IPS DF 6.9 (cell line): ENCODE measurements around the gene LZTS2.
A peak's percentile ranks its signal among the peaks of the same experiment; 100 is the strongest.

Source experiments
- DNase-seq: peaks from one replicate; pipeline ENCODE4 v3.0.0-alpha.2; 2013; ENCODE audit warnings: low read depth, low spot score
- H3K27ac ChIP-seq: one replicate; pipeline ENCODE4 v1.5.1; 2013; ENCODE audit warnings: low read length, control low read depth
- H3K27me3 ChIP-seq: 2 replicates; pipeline ENCODE4 v1.6.1; 2013; ENCODE audit warnings: mild to moderate bottlenecking, low read length; ENCODE audit not compliant: control insufficient read depth, insufficient read depth
- H3K36me3 ChIP-seq: 2 replicates; pipeline ENCODE4 v1.6.1; 2013; ENCODE audit warnings: low read length; ENCODE audit not compliant: control insufficient read depth, insufficient read depth
- H3K4me1 ChIP-seq: 2 replicates; pipeline ENCODE4 v1.6.1; 2013; ENCODE audit warnings: low read length; ENCODE audit not compliant: control insufficient read depth, insufficient read depth
- H3K4me3 ChIP-seq: 2 replicates; pipeline ENCODE4 v1.5.1; 2013; ENCODE audit warnings: mild to moderate bottlenecking, low read length
- H3K9me3 ChIP-seq: 2 replicates; pipeline ENCODE4 v1.6.1; 2013; ENCODE audit warnings: low read length, inconsistent platforms; ENCODE audit not compliant: control insufficient read depth, insufficient read depth
- WGBS: extraction: QIAGEN DNeasy Blood & Tissue Kit; methylation state at CpG from one replicate; pipeline ENCODE4 v1.1.7; 2013; ENCODE audit warnings: mixed read lengths, missing lambda C conversion rate; ENCODE audit not compliant: insufficient read length, insufficient coverage; 5-methylcytosine and 5-hydroxymethylcytosine counted together

Gene LZTS2

GRCh38 chr10:100997360-100998182 is 2.0 kb upstream of the LZTS2 start:
- WGBS: no CpG with 5 or more reads among the region's 66 CpGs
- Histone ChIP-seq H3K27ac (no peak overlapping the region), H3K36me3 (0 out of 2 replicates have a peak, but pooled peaks cover 4% of the 10 kb centered on the region), H3K9me3 (no peaks in the 10 kb centered on the region), H3K27me3 (no peaks in the 10 kb centered on the region), H3K4me1 (peaks cover 11% of the 10 kb centered on the region; the same call in 1 of the 2 replicates), H3K4me3 (peak overlapping the region; percentile 73)
- DNase-seq: no peak

- no peak for DNase-seq
- H3K27ac ChIP-seq: no peak overlapping the region
- no CpG with 5 or more reads among the region's 25 CpGs for WGBS
- peaks cover 7% of the 10 kb centered on the region for H3K36me3 ChIP-seq
- H3K27me3 ChIP-seq: no peaks in the 10 kb centered on the region
- no peaks in the 10 kb centered on the region for H3K9me3 ChIP-seq
- H3K4me3 ChIP-seq: peak overlapping the region; percentile 73
- H3K4me1 ChIP-seq: peaks cover 11% of the 10 kb centered on the region; the same call in 1 of the 2 replicates
Measured at GRCh38 chr10:100998183-100998990, 1.2 kb upstream of the LZTS2 start.

- Histone ChIP-seq H3K27ac (no peak overlapping the region), H3K4me1 (peaks cover 11% of the 10 kb centered on the region; the same call in 1 of the 2 replicates), H3K27me3 (no peaks in the 10 kb centered on the region), H3K9me3 (no peaks in the 10 kb centered on the region), H3K36me3 (peaks cover 15% of the 10 kb centered on the region), H3K4me3 (peak overlapping the region; percentile 73)
- no CpG with 5 or more reads among the region's 83 CpGs for WGBS
- no peak for DNase-seq
Measured at GRCh38 chr10:100998991-100999741, 442 bp upstream of the LZTS2 start.

- no peak for DNase-seq
- no CpG with 5 or more reads among the region's 19 CpGs for WGBS
- Histone ChIP-seq H3K4me1 (peaks cover 11% of the 10 kb centered on the region; the same call in 1 of the 2 replicates), H3K4me3 (peak overlapping the region; percentile 73; the same call in 1 of the 2 replicates), H3K9me3 (no peaks in the 10 kb centered on the region), H3K27me3 (no peaks in the 10 kb centered on the region), H3K27ac (no peak overlapping the region), H3K36me3 (peaks cover 16% of the 10 kb centered on the region)
Measured at GRCh38 chr10:101000127-101000914, 713 bp downstream of the LZTS2 start.

GRCh38 chr10:101000915-101001658 is 1.5 kb downstream of the LZTS2 start:
- DNase-seq: no peak
- Histone ChIP-seq H3K27ac (no peak overlapping the region), H3K36me3 (peaks cover 24% of the 10 kb centered on the region), H3K4me3 (no peak overlapping the region; the same call in 1 of the 2 replicates), H3K4me1 (peaks cover 11% of the 10 kb centered on the region; the same call in 1 of the 2 replicates), H3K27me3 (no peaks in the 10 kb centered on the region), H3K9me3 (no peaks in the 10 kb centered on the region)
- no CpG with 5 or more reads among the region's 12 CpGs for WGBS

- Histone ChIP-seq H3K4me3 (no peak overlapping the region), H3K27me3 (no peaks in the 10 kb centered on the region), H3K27ac (no peak overlapping the region), H3K36me3 (peaks cover 29% of the 10 kb centered on the region), H3K4me1 (peaks cover 6% of the 10 kb centered on the region; the same call in 1 of the 2 replicates), H3K9me3 (no peaks in the 10 kb centered on the region)
- WGBS: no CpG with 5 or more reads among the region's 5 CpGs
- DNase-seq: no peak
Measured at GRCh38 chr10:101001659-101002035, 2.0 kb downstream of the LZTS2 start.

- peaks cover 32% of the 10 kb centered on the region for H3K36me3 ChIP-seq
- no peak for DNase-seq
- peaks cover 6% of the 10 kb centered on the region; the same call in 1 of the 2 replicates for H3K4me1 ChIP-seq
- H3K27ac ChIP-seq: no peak overlapping the region
- no CpG with 5 or more reads among the region's 11 CpGs for WGBS
- H3K9me3 ChIP-seq: no peaks in the 10 kb centered on the region
- no peak overlapping the region for H3K4me3 ChIP-seq
- no peaks in the 10 kb centered on the region for H3K27me3 ChIP-seq
Measured at GRCh38 chr10:101002456-101002855, 2.8 kb downstream of the LZTS2 start.

GRCh38 chr10:101003639-101004206 is 4.1 kb downstream of the LZTS2 start:
- Histone ChIP-seq H3K27ac (no peak overlapping the region), H3K4me3 (no peak overlapping the region), H3K36me3 (peaks cover 32% of the 10 kb centered on the region), H3K27me3 (no peaks in the 10 kb centered on the region), H3K9me3 (no peaks in the 10 kb centered on the region), H3K4me1 (peaks cover 4% of the 10 kb centered on the region; the same call in 1 of the 2 replicates)
- DNase-seq: no peak
- WGBS: no CpG with 5 or more reads among the region's 18 CpGs

- H3K9me3 ChIP-seq: no peaks in the 10 kb centered on the region
- DNase-seq: no peak
- no peaks in the 10 kb centered on the region for H3K27me3 ChIP-seq
- no CpG with 5 or more reads among the region's 23 CpGs for WGBS
- no peak overlapping the region for H3K4me3 ChIP-seq
- peaks cover 32% of the 10 kb centered on the region for H3K36me3 ChIP-seq
- H3K4me1 ChIP-seq: peaks cover 3% of the 10 kb centered on the region; the same call in 1 of the 2 replicates
- no peak overlapping the region for H3K27ac ChIP-seq
Measured at GRCh38 chr10:101005361-101005760, 5.8 kb downstream of the LZTS2 start.
